ENCODE results near the gene TTC33.

DNA sequence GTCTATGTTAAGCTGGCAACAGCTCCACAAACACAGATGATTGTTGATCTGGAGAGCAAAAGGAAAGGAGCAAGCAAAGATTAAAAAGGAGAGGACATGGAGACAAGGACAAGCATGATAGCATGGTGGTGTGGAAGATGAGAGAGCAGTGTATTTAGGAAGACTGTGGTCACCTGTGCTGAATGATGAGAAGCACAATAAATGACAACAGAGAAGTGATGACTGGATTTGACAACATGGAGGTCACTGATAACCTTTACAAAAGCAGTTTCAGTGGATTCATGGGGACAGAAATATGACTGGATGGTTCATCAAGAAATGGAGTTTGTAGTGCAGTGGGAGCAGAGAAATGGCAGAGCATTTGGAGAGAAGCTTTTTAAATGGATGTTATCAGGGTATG is 20.2 kb downstream of the TTC33 start:
- TF ChIP-seq, protein P1, sequence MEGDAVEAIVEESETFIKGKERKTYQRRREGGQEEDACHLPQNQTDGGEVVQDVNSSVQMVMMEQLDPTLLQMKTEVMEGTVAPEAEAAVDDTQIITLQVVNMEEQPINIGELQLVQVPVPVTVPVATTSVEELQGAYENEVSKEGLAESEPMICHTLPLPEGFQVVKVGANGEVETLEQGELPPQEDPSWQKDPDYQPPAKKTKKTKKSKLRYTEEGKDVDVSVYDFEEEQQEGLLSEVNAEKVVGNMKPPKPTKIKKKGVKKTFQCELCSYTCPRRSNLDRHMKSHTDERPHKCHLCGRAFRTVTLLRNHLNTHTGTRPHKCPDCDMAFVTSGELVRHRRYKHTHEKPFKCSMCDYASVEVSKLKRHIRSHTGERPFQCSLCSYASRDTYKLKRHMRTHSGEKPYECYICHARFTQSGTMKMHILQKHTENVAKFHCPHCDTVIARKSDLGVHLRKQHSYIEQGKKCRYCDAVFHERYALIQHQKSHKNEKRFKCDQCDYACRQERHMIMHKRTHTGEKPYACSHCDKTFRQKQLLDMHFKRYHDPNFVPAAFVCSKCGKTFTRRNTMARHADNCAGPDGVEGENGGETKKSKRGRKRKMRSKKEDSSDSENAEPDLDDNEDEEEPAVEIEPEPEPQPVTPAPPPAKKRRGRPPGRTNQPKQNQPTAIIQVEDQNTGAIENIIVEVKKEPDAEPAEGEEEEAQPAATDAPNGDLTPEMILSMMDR (IDR thresholded peaks at IDR 0.05): no peak
- TF ChIP-seq EZH2 (IDR thresholded peaks at IDR 0.05; ENCODE audit: borderline replicate concordance, insufficient read depth, low read depth, low read length, poor library complexity, severe bottlenecking): no peak
